Suprapubic skin (tissue), 3 donors: ENCODE data around the gene SCYGR7.

Source experiments
- POLR2A ChIP-seq, 2 donors: fragments of 450-650 bp; IDR thresholded peaks; one replicate each; pipeline ENCODE4 v1.6.1; 2017; ENCODE audit warnings: antibody characterized with exemption in 2 of 2, mild to moderate bottlenecking in 2 of 2, moderate library complexity in 2 of 2
- TF ChIP-seq, protein P1 (sequence below), 2 donors: fragments of 200-600 bp in 1 of 2; fragments of 450-650 bp in 1 of 2; sonication (generic) in 1 of 2; IDR thresholded peaks; one replicate each; pipeline ENCODE4 v1.5.1; 2016 to 2019; ENCODE audit warnings: antibody characterized with exemption in 2 of 2, mild to moderate bottlenecking in 1 of 2, moderate library complexity in 1 of 2

- TF ChIP-seq, protein P1, sequence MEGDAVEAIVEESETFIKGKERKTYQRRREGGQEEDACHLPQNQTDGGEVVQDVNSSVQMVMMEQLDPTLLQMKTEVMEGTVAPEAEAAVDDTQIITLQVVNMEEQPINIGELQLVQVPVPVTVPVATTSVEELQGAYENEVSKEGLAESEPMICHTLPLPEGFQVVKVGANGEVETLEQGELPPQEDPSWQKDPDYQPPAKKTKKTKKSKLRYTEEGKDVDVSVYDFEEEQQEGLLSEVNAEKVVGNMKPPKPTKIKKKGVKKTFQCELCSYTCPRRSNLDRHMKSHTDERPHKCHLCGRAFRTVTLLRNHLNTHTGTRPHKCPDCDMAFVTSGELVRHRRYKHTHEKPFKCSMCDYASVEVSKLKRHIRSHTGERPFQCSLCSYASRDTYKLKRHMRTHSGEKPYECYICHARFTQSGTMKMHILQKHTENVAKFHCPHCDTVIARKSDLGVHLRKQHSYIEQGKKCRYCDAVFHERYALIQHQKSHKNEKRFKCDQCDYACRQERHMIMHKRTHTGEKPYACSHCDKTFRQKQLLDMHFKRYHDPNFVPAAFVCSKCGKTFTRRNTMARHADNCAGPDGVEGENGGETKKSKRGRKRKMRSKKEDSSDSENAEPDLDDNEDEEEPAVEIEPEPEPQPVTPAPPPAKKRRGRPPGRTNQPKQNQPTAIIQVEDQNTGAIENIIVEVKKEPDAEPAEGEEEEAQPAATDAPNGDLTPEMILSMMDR (IDR thresholded peaks at IDR 0.05): no peak
- TF ChIP-seq POLR2A (IDR thresholded peaks at IDR 0.05): no peak
These were observed 31.0 kb upstream of the SCYGR7 start for GRCh38 chr2:227696990-227697679.
